COLO668 (cell line): Measurements from ENCODE around the gene DACH1.
A peak's percentile ranks its signal among the peaks of the same experiment; 100 is the strongest.

Experiments
- DNase-seq: peaks from one replicate; lab custom pipeline; 2025; ENCODE audit not compliant: unreplicated experiment; lab: John Stamatoyannopoulos, UW

DACH1 gene

DNA sequence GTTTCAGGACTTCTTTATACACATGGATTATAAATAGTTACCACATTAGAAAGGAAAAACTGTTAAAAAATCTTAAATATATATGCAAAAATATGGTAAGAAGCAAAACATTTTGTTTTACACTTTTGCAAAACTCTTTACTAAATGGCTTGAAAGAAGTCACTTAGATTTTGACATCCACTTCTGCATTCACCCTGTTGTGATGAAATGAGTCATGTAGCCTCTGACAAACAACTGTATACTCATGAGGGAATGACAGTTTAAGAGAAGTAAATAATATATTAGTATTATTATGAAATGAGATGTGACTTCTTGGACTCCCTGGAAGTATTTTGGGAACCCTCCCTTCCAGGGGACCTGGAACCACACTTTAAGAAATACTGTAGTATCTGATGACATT is 275.6 kb downstream of the DACH1 start:
- DNase-seq, result no peak

DNA sequence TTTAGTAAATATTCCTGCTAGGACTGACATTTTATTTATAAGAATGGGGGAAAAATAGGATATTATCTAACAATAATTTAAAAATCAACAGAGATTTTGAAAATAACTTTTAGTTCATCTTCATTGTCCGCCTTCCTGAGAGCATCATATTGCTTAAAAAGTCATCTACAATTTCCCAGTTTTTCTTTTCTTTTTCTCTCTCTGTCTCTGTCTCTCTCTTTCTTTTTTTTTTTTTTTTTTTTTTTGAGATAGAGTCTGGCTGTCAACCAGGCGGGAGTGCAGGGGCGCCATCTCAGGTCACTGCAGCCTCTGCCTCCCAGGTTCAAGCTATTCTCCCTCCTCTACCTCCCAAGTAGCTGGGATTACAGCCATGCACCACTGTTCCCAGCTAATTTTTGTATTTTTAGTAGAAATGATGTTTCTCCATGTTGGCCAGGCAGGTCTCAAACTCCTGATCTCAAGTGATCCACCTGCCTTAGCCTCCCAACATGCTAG is 276.3 kb downstream of the DACH1 start:
- DNase-seq, result no peak

DNA sequence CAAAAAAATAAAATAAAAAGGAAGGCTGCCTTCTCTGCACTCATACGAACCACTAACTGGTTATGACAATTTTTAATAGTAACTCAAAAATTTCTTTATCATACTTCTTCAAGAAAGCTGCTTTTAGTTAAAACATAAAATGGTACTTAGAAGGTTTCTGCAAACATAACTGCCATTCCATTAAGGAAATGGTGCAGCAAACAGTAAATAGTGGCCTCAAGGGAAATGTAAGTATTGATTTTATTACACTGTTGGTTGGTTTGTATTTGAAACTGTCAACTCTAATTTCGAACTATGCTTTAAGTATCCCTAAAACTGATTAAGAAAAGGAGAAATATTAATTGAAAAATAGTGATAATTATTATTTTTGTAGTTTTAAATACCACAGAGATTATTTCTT is 278.0 kb downstream of the DACH1 start:
- DNase-seq, result no peak

DNA sequence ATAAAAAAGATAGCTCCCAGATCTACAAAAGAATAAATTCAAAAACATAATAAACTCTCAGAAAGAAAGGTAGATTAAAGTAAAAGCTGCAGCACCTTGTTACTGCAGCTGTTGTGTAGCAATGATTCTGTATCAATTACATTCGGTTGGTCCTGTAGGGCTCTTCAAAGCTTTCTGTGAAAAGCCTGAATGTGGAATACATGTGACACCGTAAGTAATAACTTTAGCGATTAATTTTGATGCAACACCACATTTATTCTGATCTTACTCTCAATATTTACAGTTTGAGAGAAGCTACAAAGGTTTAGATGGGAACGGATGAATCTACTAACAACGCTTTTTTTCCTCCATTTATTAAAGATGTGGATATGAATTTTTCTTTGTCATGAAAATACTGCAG is 279.2 kb downstream of the DACH1 start:
- DNase-seq, result no peak

DNA sequence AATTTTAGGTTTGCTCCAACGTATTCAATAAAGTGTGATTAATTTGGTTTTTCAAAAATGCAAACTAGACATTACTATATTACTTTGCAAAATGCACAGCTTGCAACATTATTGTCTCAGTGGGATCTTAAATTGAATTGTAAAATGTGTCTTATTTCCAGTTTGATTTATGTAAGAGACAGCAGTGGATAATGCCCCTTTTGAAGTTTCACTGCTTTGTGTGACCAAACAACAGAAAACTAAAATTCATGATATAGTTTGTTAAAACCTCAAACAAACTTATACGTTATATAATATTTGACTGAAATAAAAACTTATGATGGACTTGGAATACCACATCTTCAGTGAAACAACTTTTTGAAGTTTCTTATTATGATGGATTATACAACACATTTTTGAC is 279.8 kb downstream of the DACH1 start:
- DNase-seq, result no peak

DNA sequence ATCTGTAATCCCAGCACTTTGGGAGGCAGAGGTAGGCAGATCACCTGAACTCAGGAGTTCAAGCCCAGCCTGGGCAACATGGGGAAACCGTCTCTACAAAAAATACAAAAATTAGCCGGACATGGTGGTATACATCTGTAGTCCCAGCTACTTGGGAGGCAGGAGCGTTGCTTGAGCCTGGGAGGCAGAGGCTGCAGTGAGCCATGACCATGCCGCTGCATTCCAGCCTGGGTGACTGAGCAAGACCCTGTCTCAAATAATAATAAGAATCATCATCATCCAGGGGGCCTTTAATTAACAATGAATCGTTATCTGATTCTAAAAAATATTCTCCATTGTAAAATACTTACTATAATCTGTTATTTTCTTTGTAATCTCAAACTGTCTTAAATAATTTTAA is 283.4 kb downstream of the DACH1 start:
- DNase-seq, result no peak

DNA sequence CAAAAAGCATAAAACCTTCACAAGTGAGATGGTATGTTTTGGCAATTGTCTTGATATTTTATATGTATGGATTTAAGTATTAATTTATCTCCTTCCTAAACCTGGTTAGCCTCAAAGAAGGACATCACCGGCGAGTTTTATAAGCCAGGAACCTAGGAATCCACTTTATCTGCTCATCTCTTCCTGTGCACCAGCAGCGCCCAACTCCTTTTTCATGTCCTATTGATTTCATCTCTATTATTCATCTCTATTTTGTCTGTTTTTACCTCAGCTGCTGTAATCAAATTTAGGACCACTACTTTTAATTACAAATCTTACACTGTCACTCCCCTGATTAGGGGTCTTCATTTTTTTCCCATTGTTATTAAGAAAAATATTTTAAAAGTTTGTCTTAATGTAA is 286.4 kb downstream of the DACH1 start:
- no peak for DNase-seq

DNA sequence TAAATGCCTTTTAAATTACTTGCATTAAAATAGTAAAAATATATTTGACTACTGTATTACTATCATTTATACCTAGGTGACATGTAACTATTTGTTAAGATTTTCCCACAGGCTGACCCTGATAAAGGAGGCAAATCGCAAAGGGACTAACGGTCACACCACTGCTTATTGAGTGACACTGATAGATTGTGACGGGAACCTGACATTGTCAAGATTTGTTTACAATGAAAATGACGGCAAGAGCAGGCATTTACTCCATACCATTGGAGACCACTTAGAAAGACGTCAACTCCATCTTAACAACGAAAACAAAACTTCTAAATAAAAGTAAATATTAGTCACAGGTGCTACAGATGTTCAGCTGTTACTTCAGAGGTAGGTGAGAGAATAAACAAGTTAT is 289.0 kb downstream of the DACH1 start:
- no peak for DNase-seq

DNA sequence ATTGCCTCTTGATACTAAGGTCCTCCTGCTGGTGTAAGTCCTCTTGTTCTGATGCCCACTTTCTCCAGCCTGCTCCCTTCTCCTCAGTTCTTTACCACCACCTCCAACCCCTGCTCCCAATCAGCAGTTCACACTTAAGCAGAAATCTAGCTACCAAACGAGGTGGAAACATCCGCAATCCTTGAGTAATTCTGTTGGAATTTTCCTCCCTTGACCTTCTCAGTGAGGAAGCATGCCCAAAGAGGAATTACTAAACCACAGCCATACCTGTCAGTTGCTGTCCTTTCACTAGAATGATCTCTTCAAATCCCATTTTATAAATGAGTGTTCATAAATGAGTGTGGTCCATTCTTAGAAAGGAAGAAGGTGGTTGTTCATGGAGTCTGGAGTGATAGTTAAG is 289.9 kb downstream of the DACH1 start:
- no peak for DNase-seq

DNA sequence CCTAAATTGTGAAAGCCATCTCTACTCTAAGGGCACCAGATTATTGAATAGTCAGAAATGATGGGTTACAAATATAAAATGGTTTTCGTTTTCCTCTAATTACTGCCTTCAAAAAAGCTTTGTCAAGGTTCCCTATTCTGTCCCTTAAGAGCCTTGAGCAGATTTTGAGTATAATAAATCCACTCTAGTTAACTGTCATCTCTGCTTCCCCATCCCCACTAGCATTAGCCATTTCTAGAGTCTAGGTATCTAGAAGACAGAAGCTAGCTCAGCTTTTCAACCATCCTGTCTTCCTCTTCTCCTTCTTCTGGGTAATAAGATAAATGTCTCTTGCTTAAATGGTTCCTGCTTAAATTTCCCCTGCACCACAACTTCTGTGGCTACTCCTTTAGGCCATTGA is 290.4 kb downstream of the DACH1 start:
- no peak for DNase-seq

DNA sequence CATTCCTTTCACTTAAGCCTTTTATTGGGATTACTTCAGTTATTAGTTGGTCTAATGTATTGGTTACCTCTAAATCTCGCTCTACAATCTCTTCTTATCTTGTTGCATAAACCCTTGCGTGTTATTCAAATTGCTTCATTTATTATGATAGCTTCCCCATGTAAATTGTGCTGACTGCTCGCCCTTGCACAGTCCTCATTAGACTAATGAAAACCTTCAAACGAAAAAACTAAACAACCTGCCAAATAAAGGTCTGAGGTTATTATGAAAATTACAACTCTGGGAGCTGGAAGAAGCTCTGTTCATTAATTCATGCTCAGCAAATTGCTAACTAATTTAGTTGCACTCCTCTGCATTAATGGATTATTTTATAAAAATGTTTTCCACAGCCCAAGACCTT is 320.1 kb downstream of the DACH1 start:
- DNase-seq, result no peak

DNA sequence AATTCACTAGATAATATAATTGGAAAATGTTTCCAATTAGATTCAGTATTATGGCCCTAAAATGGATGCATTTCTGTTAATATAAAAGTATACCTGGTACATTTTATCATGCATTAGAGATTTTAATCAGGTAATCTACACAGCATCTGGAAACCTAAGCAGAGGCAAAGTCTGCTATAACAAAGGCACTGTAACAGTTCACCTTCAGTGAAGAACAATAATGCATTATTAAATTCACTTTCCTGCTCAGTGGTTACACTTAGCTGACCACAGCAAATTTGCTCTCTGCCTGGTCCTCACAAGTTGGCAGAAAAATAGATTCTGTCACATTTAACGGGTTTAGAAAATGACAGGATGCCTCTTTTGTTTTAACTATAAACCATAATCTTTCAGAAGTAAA is 326.9 kb downstream of the DACH1 start:
- DNase-seq, result no peak

DNA sequence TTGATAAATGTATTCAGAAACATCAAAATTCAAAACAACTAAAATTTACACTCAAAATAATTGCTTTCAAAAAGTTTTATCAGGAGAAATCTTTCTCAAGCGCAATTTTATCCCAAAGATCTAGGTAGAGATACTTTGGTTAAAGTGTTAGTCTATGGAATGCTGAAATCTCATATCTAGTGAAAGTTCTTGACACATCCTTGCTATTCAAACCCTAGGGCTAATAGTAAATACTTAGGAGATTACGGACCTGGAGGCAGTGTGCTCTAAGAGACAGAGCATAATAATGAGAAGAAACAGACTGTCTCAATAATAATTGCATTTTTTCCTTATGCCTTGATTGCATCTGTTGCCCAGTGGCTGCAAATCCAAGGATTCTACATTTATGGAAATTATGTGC is 330.8 kb downstream of the DACH1 start:
- no peak for DNase-seq

DNA sequence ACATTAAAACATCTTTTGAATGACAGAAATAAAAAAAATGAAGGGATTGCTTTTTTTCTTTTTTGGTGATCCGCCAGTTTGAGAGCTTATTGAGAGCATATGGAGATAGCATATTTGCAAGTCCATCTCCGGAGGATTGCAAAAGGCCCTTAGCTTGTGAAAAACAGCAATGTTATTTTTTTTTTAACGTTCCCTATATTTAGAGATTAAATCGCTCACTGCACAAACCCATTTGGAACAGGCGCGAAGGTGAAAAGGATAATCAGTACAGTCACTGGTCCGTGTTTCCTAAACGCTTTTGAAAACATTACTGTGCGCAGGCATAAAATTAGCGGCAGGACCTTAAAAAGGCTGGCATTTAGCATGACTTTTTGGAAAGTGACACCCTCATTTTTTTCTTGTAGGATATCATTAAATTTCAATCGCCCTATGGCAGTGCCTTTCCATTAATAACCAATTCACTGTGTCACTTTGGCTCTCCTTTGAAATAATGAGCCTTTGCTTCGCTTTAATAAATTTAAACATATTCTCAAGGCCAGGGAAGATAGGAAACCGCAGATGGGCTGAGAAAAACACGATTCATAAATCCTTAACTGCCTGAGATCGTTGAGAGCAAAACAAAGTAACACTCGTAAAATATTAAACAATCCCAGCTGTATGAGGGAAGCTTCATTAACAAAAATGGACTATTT is 342.2 kb downstream of the DACH1 start:
- DNase-seq, result no peak

DNA sequence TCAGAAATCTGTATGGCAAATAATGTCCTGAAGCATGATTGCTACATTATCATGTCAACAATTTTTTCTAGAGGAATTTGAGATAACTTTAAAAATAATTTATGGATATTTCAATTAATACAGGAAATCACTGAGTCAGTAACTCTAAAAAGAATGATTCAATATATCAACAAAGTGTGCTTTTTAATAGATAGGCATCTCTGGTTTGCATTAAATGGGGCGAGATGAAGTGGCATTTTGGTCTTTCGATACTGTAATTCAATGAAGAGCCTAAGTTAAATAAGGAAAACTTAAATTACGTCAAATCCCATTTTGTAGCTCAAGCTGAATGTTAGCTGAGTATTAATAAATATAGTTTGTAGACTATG is 342.8 kb downstream of the DACH1 start:
- no peak for DNase-seq

DNA sequence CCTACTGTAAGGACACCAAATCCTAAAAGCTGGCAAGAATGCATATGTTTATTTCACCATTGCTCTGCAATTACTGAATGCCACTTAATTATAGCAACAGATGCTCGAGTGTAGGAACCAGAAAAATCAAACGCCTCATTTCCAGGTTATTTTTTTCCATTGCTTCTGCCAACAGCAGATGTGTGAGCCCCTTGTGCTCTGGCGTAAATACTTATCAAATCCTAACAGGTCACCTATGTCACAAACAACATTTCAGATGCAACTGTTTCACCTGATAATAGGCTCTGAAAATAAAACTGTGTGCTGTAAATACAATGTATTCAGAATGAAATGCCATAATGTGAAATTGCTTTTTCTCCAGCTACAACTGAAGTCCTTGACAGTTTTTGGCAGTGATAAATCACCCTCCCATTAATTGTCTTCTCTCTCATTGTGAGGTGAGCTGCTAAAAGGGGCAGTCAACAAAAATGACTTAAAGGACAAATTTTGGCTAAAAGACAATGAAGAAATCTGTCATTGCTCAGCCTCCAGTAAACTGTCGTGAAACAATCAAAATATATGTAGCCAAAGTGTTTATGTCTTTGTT is 344.0 kb downstream of the DACH1 start:
- no peak for DNase-seq

DNA sequence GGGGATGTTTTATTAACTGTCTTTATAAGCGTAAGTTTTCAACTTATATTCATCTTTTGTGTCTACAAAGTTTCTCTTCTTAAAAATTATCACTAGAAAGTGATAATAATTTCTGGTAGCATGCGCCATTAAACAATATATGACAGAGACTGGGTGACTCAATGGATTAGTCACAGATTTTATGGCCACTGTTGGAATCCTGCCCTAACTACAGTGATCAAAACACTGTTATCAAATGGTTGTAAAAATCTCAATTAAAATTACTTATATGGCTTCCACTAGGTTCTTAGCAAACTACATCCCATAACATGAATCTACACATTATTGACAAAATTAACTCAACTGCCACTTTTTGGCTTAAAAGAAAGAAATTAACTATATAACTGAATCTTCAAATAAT is 350.0 kb downstream of the DACH1 start:
- DNase-seq, result no peak

DNA sequence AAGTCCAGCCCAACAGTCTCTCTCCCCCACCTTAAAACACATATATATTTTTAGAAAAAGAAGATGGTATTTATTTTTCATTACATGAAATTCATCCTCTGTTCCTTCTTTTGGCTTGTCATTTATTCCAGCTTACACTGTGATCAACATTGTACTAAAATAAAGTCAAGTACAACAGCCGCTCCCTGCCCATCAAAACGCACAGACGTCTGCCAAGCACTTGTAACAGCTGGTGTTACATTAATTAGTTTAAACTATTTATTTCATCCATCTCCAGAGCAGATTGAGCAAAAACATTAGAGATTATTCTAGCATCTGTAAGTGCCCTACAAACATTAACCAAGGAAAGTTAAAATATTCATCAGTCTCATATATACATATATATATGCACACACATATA is 350.5 kb downstream of the DACH1 start:
- DNase-seq, result no peak

DNA sequence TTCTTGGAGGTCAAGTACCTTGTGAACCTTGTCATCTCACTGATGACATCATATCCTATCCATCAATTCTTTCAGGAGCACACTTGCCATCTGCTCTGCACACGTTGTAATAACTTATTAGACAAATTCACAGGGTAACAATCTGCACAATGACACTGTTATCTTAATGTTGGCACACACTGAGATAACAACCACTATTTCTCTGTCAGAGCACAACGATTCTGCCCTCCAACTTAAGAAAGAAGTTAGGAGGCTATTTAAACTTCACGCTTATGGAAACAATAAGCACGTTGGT is 351.3 kb downstream of the DACH1 start:
- no peak for DNase-seq

DNA sequence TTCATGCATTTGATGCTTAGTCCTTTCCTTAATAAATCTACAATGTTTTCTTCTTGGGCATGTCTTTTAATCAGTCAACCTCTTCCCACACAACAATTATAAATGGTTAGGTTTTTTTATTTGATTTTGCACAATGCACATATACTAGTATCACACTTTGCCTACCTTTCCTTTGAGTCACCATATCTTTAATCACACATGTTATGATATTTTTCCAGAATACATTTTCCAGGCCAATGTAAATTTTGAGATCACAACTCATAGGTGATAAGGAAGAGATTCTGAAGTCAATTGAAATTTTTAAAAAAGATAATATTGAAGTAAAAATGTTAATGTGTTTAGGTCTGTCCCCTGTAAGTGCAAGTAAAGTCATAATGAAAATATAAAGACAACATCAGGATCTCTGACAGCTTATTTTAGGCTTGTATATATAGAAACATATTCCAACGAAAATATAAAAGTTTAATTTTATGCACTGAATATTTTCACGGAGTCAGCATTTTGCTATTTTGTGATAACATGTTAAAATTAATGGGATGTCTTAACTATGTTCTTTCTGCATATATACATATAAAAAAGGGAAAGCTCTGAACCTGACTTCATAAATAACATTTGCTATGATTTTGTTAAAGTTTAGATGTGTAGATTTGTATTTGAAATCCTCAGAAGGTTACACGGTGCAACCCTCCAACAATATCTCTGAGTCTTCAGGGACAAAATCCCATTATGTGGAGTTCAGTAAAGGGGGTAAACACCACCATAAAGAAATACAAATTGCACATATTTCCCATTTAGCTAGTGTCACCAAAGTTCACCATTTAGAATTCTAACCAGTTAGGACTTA is 351.9 kb downstream of the DACH1 start:
- DNase-seq, result no peak

DNA sequence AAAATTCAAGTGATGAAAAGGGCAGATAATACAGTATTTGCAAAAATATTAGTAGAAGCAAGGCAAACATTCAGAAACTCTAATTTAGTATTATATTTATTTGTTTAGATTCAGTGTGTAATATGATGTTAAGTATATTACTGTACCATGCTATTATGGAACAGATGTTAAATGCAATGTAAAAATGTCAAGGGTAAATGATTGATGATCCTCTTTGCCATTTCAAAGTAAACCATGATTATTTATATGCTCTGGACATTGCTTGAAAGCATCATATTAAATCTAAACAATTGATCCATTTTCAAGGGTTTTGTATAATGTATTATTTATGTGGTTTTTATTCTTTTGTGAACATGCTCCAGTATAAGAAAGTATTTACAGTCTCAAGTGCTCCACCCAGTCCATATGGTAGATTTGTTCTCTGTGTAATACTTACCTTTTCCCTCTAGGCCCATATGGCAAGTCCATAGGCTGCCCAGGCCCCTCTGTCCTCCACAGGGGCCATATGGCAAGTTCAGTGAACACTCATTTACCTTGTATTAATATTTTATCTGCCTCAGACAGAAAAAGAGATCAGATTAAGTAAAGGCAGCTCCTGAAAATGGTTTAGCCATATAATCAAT is 353.5 kb downstream of the DACH1 start:
- DNase-seq, result peak; percentile 20

DNA sequence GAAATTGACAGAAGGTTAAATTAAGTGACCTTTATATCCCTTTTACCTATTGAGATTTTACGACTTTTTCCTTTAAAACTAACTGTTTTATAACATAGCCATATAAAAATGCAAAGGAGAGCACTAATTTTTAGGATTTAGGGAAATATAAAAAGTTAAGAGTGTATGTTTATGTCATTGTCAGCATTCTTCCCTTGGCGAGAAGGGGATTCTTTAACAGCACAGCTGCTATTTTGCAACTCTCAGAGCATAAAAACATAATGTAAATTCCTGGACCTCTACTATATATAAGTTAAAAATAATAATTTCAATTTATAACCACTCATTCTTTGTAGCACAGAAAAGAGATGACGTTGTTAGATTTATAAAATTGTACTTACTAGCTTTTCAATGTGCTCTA is 363.2 kb downstream of the DACH1 start:
- no peak for DNase-seq
